ENCODE data around the gene DYNLT1. TPM values are rescaled to one million over a fixed set of nuclear protein-coding genes. Genes with fewer than 3 reads are reported as not detected.
A peak's percentile ranks its signal among the peaks of the same experiment; 100 is the strongest.
"Not testable (repeated sequence)": the region's sequence is repeated elsewhere in the genome, so short reads cannot be mapped to it uniquely, and the experiment has no call there.

DYNLT1 gene
- total and polyA plus RNA-seq, 4 experiments from 2014 or later = 78.8 to 105 (median 92.1) TPM

GRCh38 chr6:158684311-158684710 lies 39.8 kb upstream of the DYNLT1 start:
- ChIA-PET CTCF (ENCODE audit: partially characterized antibody) (interaction anchor here (0.7 to 1.8 kb wide), 5 partner anchors 14 to 117 kb away, joined by 3 to 6 read pairs (median 3); no protein-coding TSS in a partner anchor), POLR2A (ENCODE audit: partially characterized antibody) (interaction anchor here (0.7 kb wide), 1 partner anchor 539 kb away, joined by 5 read pairs; no protein-coding TSS in a partner anchor)
- Mint-ChIP-seq H3K4me1 (peaks cover 42 to 62% (median 52%) of the 10 kb centered on the region in 4 donors), H3K27me3 (no peaks in the 10 kb centered on the region), H3K27ac (peak overlapping the region; percentile 1 to 100 (median 83)), H3K9me3 (peaks cover 0 to 2% (median 0%) of the 10 kb centered on the region in 8 donors), H3K4me3 (peak overlapping the region in 1 of 8 donors; percentile 18), H3K36me3 (peaks cover 33 to 56% of the 10 kb centered on the region in 2 donors)
- Histone ChIP-seq H3K27me3 (ENCODE audit: insufficient read depth, low read length) (no peaks in the 10 kb centered on the region), H3K4me1 (ENCODE audit: insufficient read depth, low read length) (peaks cover 47% of the 10 kb centered on the region), H3K36me3 (ENCODE audit: insufficient read depth, low read length) (peaks cover 6% of the 10 kb centered on the region), H3K27ac (ENCODE audit: low read depth, low read length) (no peak overlapping the region), H3K9me3 (ENCODE audit: control insufficient read depth in 1 of 2, low read length in 2 of 2) (no peaks in the 10 kb centered on the region), H3K4me3 (ENCODE audit: low read length in 2 of 2) (no peak overlapping the region)
- intact Hi-C loops (cut with micrococcal nuclease) = no loop called here
- no peak for DNase-seq

DNA sequence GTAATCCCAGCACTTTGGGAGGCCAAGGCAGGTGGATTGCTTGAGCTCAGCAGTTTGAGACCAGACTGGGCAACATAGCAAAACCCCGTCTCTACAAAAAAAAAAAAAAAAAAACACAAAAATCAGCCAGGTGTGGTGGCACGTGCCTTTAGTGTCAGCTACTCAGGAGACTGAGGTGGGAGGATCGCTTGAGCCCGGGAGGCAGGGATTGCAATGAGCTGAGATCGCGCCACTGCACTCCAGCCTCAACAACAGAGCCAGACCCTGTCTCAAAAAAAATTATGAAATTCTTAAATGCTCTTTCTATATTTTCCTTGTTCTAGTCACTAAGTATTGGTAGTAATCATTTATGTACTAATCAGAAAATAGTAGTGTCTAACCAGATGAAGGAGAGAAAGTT lies 35.9 kb upstream of the DYNLT1 start:
- Mint-ChIP-seq H3K27me3 (no peaks in the 10 kb centered on the region), H3K36me3 (peaks cover 33 to 57% of the 10 kb centered on the region in 2 donors), H3K4me1 (peaks cover 14 to 26% (median 24%) of the 10 kb centered on the region in 4 donors), H3K9me3 (no peaks in the 10 kb centered on the region), H3K4me3 (no peak overlapping the region), H3K27ac (peak overlapping the region in 5 of 7 donors; percentile 3 to 52 (median 19))
- Histone ChIP-seq H3K4me1 (ENCODE audit: insufficient read depth, low read length) (peaks cover 9% of the 10 kb centered on the region), H3K27ac (ENCODE audit: low read depth, low read length) (no peak overlapping the region), H3K36me3 (ENCODE audit: insufficient read depth, low read length) (peaks cover 6% of the 10 kb centered on the region), H3K9me3 (ENCODE audit: control insufficient read depth in 1 of 2, low read length in 2 of 2) (no peaks in the 10 kb centered on the region), H3K27me3 (ENCODE audit: insufficient read depth, low read length) (no peaks in the 10 kb centered on the region), H3K4me3 (ENCODE audit: low read length in 2 of 2) (no peak overlapping the region)
- no peak for DNase-seq
- intact Hi-C loops (cut with micrococcal nuclease) = no loop called here
- CTCF ChIA-PET (ENCODE audit: partially characterized antibody) = interaction anchor here (0.6 to 2.5 kb wide), 2 partner anchors 20 to 216 kb away, joined by 4 to 9 read pairs; no protein-coding TSS in a partner anchor
- POLR2A ChIA-PET (ENCODE audit: partially characterized antibody) = no interaction called here

DNA sequence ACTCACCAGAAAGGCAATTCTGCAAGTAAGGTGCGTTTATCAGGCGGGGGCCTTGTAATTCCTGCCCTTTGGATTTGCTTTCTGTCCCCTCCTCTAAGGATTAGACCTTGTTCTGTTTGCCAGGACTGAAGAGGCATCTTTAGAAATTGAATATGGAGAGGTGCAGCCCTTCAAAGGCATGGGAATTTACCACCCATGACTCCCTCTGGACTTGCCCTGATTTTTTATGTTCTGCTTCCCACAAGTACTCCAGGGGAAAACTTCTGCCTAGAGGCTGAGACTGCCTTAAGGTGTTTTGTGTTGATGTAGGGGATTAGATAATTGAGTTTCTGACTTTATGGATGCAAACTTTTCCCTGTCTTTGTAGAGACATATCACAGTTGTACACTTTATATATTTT lies 35.5 kb upstream of the DYNLT1 start:
- POLR2A ChIA-PET (ENCODE audit: partially characterized antibody) = no interaction called here
- H3K36me3 Mint-ChIP-seq = peaks cover 37 to 60% of the 10 kb centered on the region in 2 donors
- H3K36me3 ChIP-seq (ENCODE audit: insufficient read depth, low read length) = peaks cover 6% of the 10 kb centered on the region
- H3K27ac Mint-ChIP-seq = peak overlapping the region in 3 of 7 donors; percentile 10 to 80 (median 53)
- intact Hi-C loops (cut with micrococcal nuclease) = no loop called here
- no peak for DNase-seq
- no peaks in the 10 kb centered on the region for H3K9me3 Mint-ChIP-seq
- no peaks in the 10 kb centered on the region for H3K27me3 Mint-ChIP-seq
- no peaks in the 10 kb centered on the region for H3K27me3 ChIP-seq (ENCODE audit: insufficient read depth, low read length)
- H3K27ac ChIP-seq (ENCODE audit: low read depth, low read length) = no peak overlapping the region
- no peak overlapping the region for H3K4me3 ChIP-seq (ENCODE audit: low read length in 2 of 2)
- H3K4me1 ChIP-seq (ENCODE audit: insufficient read depth, low read length) = peaks cover 4% of the 10 kb centered on the region
- H3K9me3 ChIP-seq (ENCODE audit: control insufficient read depth in 1 of 2, low read length in 2 of 2) = no peaks in the 10 kb centered on the region
- CTCF ChIA-PET (ENCODE audit: partially characterized antibody) = interaction anchor here (1.6 to 2.5 kb wide), 2 partner anchors 11 to 20 kb away, joined by 6 to 9 read pairs; no protein-coding TSS in a partner anchor
- no peak overlapping the region for H3K4me3 Mint-ChIP-seq
- H3K4me1 Mint-ChIP-seq = peaks cover 14 to 25% (median 21%) of the 10 kb centered on the region in 4 donors

GRCh38 chr6:158677906-158678578 lies 33.5 kb upstream of the DYNLT1 start:
- peaks cover 35 to 55% of the 10 kb centered on the region in 2 donors for H3K36me3 Mint-ChIP-seq
- CTCF ChIA-PET (ENCODE audit: partially characterized antibody) = interaction anchor here (0.7 to 2.5 kb wide), 3 partner anchors 16 to 18 kb away, joined by 4 to 9 read pairs (median 4); no protein-coding TSS in a partner anchor
- Histone ChIP-seq H3K27ac (ENCODE audit: low read depth, low read length) (no peak overlapping the region), H3K27me3 (ENCODE audit: insufficient read depth, low read length) (no peaks in the 10 kb centered on the region), H3K4me1 (ENCODE audit: insufficient read depth, low read length) (no peaks in the 10 kb centered on the region), H3K4me3 (ENCODE audit: low read length in 2 of 2) (no peak overlapping the region), H3K36me3 (ENCODE audit: insufficient read depth, low read length) (no peaks in the 10 kb centered on the region), H3K9me3 (ENCODE audit: control insufficient read depth in 1 of 2, low read length in 2 of 2) (no peaks in the 10 kb centered on the region)
- DNase-seq = no peak
- no peak overlapping the region for H3K4me3 Mint-ChIP-seq
- intact Hi-C loops (cut with micrococcal nuclease) = no loop called here
- peaks cover 4 to 13% (median 8%) of the 10 kb centered on the region in 4 donors for H3K4me1 Mint-ChIP-seq
- no peaks in the 10 kb centered on the region for H3K27me3 Mint-ChIP-seq
- H3K9me3 Mint-ChIP-seq = no peaks in the 10 kb centered on the region
- POLR2A ChIA-PET (ENCODE audit: partially characterized antibody) = interaction anchor here (0.7 to 1.0 kb wide), 2 partner anchors 9 to 33 kb away, joined by 3 read pairs; partner anchors contain the start of gene DYNLT1
- peak overlapping the region in 2 of 7 donors; percentile 43 to 48 for H3K27ac Mint-ChIP-seq

GRCh38 chr6:158677094-158677493 lies 32.6 kb upstream of the DYNLT1 start:
- H3K27me3 Mint-ChIP-seq; H3K4me1 ChIP-seq (ENCODE audit: insufficient read depth, low read length); H3K27me3 ChIP-seq (ENCODE audit: insufficient read depth, low read length); H3K27ac ChIP-seq (ENCODE audit: low read depth, low read length); H3K36me3 ChIP-seq (ENCODE audit: insufficient read depth, low read length); H3K4me3 ChIP-seq (ENCODE audit: low read length in 2 of 2); H3K27ac Mint-ChIP-seq; intact Hi-C loops (cut with micrococcal nuclease); H3K9me3 Mint-ChIP-seq; H3K4me3 Mint-ChIP-seq; DNase-seq; H3K9me3 ChIP-seq (ENCODE audit: control insufficient read depth in 1 of 2, low read length in 2 of 2): not testable (repeated sequence)
- CTCF ChIA-PET (ENCODE audit: partially characterized antibody) = interaction anchor here (0.7 to 1.3 kb wide), 2 partner anchors 15 to 17 kb away, joined by 4 read pairs; no protein-coding TSS in a partner anchor
- H3K36me3 Mint-ChIP-seq = peaks cover 28 to 51% of the 10 kb centered on the region in 2 donors
- POLR2A ChIA-PET (ENCODE audit: partially characterized antibody) = interaction anchor here (0.7 to 1.0 kb wide), 2 partner anchors 10 to 32 kb away, joined by 3 read pairs; partner anchors contain the start of gene DYNLT1
- peaks cover 4 to 13% (median 8%) of the 10 kb centered on the region in 4 donors for H3K4me1 Mint-ChIP-seq

- peak overlapping the region in 1 of 8 donors; percentile 46 for H3K4me3 Mint-ChIP-seq
- H3K27ac Mint-ChIP-seq = peak overlapping the region in 5 of 7 donors; percentile 13 to 55 (median 36)
Observed at GRCh38 chr6:158674342-158675131, 30.0 kb upstream of the DYNLT1 start.

More at GRCh38 chr6:158674342-158675131, 30.0 kb upstream of the DYNLT1 start:
- peaks cover 16 to 45% of the 10 kb centered on the region in 2 donors for H3K36me3 Mint-ChIP-seq
- Histone ChIP-seq H3K36me3 (ENCODE audit: insufficient read depth, low read length) (no peaks in the 10 kb centered on the region), H3K4me3 (ENCODE audit: low read length in 2 of 2) (no peak overlapping the region), H3K4me1 (ENCODE audit: insufficient read depth, low read length) (no peaks in the 10 kb centered on the region), H3K9me3 (ENCODE audit: control insufficient read depth in 1 of 2, low read length in 2 of 2) (no peaks in the 10 kb centered on the region), H3K27me3 (ENCODE audit: insufficient read depth, low read length) (no peaks in the 10 kb centered on the region), H3K27ac (ENCODE audit: low read depth, low read length) (no peak overlapping the region)
- DNase-seq = no peak
- POLR2A ChIA-PET (ENCODE audit: partially characterized antibody) = no interaction called here
- intact Hi-C loops (cut with micrococcal nuclease) = no loop called here
- peaks cover 0 to 8% (median 4%) of the 10 kb centered on the region in 4 donors for H3K4me1 Mint-ChIP-seq
- H3K27me3 Mint-ChIP-seq = no peaks in the 10 kb centered on the region
- H3K9me3 Mint-ChIP-seq = peaks cover 0 to 2% (median 0%) of the 10 kb centered on the region in 8 donors
- CTCF ChIA-PET (ENCODE audit: partially characterized antibody) = interaction anchor here (0.6 to 3.9 kb wide), 4 partner anchors 14 to 70 kb away, joined by 3 to 17 read pairs (median 3); no protein-coding TSS in a partner anchor

Data from CD4-positive, alpha-beta memory T cell (primary cell).